ENCODE results near the gene CDH4.

Gene CDH4

GRCh38 chr20:61762886-61763739 is 511.1 kb downstream of the CDH4 start:
- no peak for TF ChIP-seq CTCF (conservative IDR thresholded peaks at IDR 0.05; ENCODE audit: low read depth)
- H3K27ac ChIP-seq = no peak overlapping the region
- CTCF ChIA-PET = interaction anchor here (0.8 kb wide), 1 partner anchor 133 kb away, joined by 4 read pairs; no protein-coding TSS in a partner anchor
- no peak for DNase-seq (ENCODE audit: low spot score)
- POLR2A ChIA-PET (ENCODE audit: low non-redundant PET) = no interaction called here

GRCh38 chr20:61763740-61764400 is 511.8 kb downstream of the CDH4 start:
- POLR2A ChIA-PET (ENCODE audit: low non-redundant PET) = no interaction called here
- CTCF ChIA-PET = no interaction called here

GRCh38 chr20:61764471-61765025 is 512.5 kb downstream of the CDH4 start:
- ChIA-PET CTCF (no interaction called here), POLR2A (ENCODE audit: low non-redundant PET) (no interaction called here)
- no peak overlapping the region for H3K27ac ChIP-seq
- DNase-seq (ENCODE audit: low spot score) = no peak
- TF ChIP-seq CTCF (conservative IDR thresholded peaks at IDR 0.05; ENCODE audit: low read depth) = no peak

More at GRCh38 chr20:61763740-61764400, 511.8 kb downstream of the CDH4 start:
- DNase-seq (ENCODE audit: low spot score) = no peak
- no peak overlapping the region for H3K27ac ChIP-seq
- TF ChIP-seq CTCF (conservative IDR thresholded peaks at IDR 0.05; ENCODE audit: low read depth) = no peak

- no peak for TF ChIP-seq CTCF (conservative IDR thresholded peaks at IDR 0.05; ENCODE audit: low read depth)
- no peak overlapping the region for H3K27ac ChIP-seq
- DNase-seq (ENCODE audit: low spot score) = no peak
- POLR2A ChIA-PET (ENCODE audit: low non-redundant PET) = no interaction called here
- CTCF ChIA-PET = no interaction called here
These were observed 513.2 kb downstream of the CDH4 start for GRCh38 chr20:61765081-61765870.

- H3K27ac ChIP-seq = no peak overlapping the region
- CTCF ChIA-PET = interaction anchor here (0.6 kb wide), 2 partner anchors 15 to 1902 kb away, joined by 3 to 4 read pairs; no protein-coding TSS in a partner anchor
- DNase-seq (ENCODE audit: low spot score) = peak; percentile 68
- TF ChIP-seq CTCF (conservative IDR thresholded peaks at IDR 0.05; ENCODE audit: low read depth) = no peak
- POLR2A ChIA-PET (ENCODE audit: low non-redundant PET) = interaction anchor here (0.5 to 0.6 kb wide), 2 partner anchors 9 to 156 kb away, joined by 4 to 5 read pairs; no protein-coding TSS in a partner anchor
These were observed 514.0 kb downstream of the CDH4 start for GRCh38 chr20:61765871-61766654.
